ENCODE results near the gene GAK.

GAK gene

GRCh38 chr4:866761-867390 is 65.2 kb downstream of the GAK start:
- no peak for DNase-seq

GRCh38 chr4:866068-866760 is 65.9 kb downstream of the GAK start:
- no peak for DNase-seq

- DNase-seq = no peak
Observed at GRCh38 chr4:865572-865971, 66.5 kb downstream of the GAK start.

DNA sequence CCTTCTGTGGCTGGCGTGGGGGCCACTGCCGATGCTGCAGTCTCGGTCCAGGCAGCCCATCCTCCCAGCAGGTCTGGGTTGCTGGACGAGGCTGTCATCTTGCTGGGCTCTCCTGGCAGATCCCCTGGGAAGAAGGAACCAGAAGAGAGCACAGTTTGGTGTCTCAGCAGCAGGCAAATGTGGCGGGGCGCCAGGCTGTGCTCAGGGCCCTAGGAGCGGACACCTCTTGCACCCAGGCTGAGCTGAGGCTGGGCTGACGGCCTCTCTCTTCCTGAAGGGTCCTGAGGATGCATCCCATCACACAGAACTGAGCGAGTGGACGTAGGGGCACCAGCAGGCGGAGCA is 67.0 kb downstream of the GAK start:
- DNase-seq = no peak

GRCh38 chr4:864456-865120 is 67.5 kb downstream of the GAK start:
- no peak for DNase-seq

DNA sequence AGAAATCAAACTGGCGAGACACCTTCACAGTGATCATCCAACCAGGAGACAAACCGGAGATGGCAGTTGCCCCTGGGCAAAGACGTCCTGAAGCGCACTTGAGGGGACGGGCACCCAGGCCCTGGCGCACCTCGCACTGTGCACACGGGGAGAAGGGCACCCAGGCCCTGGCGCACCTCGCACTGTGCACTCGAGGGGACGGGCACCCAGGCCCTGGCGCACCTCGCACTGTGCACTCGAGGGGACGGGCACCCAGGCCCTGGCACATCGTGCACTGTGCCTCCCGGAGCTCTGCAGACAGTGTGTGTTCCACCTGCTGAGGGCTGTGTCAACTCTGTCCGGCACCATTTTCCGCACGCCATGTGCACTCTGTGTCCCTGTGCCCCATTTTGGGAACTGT is 71.6 kb downstream of the GAK start:
- no peak for DNase-seq

DNA sequence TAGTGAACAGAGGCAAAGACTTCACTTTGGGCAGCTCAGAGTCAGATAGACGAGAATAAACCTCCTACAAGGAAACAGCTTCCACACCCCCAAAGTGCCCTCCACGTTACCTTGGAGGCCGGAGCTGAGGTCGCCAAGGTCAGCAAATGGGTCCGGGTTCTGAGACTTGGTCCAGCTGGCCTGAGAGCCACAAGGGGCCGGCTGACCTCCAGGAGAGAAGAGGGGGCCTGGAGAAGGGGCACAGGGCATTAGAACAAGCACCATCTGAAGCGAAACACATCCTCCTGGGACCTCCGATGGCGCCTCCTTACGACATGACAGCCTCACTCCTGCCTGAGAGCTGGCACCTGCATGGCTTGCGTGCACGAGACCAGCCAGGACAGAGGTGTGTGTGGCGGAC is 72.6 kb downstream of the GAK start:
- DNase-seq = no peak

- DNase-seq = no peak
Observed at GRCh38 chr4:858831-859451, 73.2 kb downstream of the GAK start.

- no peak for DNase-seq
Observed at GRCh38 chr4:858041-858481, 74.1 kb downstream of the GAK start.

DNA sequence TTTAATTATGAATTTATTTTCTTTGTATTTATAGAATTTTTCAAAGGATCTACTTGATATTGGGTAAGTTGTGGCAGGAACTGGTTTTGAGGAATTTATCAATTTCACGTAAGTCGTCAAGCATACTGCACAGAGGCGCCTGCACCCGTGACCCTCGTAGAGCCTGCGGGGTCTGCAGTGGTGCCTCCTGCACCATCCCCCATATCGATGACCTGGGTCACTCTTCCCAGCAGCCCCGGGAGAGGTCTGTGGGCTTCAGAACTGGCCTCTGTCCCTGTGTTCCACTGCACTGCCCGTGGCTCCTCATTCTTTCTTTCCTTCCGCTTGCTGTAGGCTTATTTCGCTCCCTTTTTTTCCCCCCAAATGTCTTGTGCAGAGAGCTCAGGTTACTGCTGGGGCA is 74.7 kb downstream of the GAK start:
- no peak for DNase-seq

DNA sequence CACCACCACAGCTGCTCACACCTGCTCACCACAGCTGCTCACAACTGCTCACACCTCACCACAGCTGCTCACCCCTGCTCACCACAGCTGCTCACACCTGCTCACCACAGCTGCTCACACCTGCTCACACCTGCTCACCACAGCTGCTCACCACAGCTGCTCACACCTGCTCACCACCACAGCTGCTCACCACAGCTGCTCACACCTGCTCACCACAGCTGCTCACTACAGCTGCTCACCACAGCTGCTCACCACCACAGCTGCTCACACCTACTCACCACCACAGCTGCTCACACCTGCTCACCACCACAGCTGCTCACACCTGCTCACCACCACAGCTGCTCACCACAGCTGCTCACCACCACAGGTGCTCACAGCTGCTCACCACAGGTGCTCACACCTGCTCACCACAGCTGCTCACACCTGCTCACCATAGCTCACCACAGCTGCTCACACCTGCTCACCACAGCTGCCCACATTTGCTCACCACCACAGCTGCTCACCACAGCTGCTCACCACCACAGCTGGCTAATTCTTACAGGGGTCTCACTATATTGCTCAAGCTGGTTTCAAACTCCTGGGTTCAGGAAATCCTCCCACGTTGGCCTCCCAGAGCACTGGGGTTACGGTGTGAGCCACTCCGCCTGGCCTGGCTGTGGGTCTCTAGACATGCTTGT is 75.8 kb downstream of the GAK start:
- no peak for DNase-seq

DNA sequence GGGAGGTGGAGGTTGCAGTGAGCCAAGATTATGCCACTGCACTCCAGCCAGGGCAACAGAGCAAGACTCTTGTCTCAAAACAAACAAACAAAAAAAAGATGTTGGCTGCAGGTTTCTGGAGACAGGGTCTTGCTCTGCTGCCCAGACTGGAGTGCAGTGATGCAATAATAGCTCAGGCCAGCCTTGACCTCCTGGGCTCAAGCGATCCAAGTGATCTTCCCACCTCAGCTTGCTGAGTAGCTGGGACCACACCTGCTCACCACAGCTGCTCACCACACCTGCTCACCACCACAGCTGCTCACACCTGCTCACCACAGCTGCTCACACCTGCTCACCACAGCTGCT is 76.3 kb downstream of the GAK start:
- no peak for DNase-seq

- no peak for DNase-seq
Observed at GRCh38 chr4:854356-854755, 77.8 kb downstream of the GAK start.

DNA sequence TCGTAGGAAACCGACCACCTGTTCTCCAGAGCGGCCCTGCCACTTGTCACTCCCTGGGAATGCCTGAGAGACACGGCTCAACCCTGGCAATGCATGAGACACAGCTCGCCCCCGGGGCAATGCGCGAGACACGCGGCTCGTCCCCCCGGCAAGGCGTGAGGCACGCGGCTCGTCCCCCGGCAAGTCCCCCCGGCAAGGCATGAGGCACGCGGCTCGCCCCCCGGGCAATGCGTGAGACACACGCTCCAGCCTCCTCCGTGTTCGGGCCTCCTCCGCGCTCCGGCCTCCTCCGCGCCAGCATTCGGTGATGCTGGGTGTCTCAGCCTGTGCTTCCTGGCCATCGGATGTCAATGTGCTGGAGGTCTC is 78.7 kb downstream of the GAK start:
- no peak for DNase-seq

DNA sequence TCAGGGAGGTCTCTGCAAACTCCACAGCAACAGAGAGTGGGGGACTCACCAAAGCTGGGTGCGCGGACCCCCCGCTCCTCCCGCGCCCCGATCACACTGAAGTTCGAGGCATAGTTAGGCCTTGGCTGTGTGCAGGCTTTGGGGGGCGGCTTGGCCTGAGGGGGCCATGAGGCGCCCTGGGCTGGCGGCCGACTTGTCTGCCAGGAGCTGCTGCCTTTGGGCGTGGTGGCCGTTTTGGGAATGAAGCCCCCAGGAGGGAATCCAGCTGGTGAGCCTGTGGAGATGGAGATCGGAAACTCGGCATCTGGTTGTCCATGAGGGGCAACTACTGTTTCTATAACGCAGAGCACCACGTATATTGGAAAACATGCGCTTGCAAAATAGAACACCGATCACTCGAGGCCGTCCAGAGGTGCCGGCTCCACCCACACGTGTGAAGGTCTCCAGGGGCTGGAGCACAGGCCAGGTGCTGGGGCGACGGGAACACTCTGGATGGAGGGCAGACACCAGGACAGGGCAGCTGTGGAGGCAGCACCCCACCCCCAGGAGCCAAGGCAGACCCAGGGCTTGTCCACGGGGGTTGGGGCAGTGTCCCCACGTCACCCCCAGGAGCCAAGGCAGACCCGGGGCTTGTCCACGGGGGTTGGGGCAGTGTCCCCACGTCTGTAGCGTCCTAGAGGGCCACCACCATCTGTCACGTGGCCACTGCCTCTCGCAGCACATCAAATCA is 80.2 kb downstream of the GAK start:
- DNase-seq = no peak

- no peak for DNase-seq
Observed at GRCh38 chr4:850323-850945, 81.7 kb downstream of the GAK start.

GRCh38 chr4:849478-850175 is 82.5 kb downstream of the GAK start:
- no peak for DNase-seq

GRCh38 chr4:848803-849477 is 83.2 kb downstream of the GAK start:
- DNase-seq = no peak

- DNase-seq = no peak
Observed at GRCh38 chr4:848307-848691, 83.8 kb downstream of the GAK start.

DNA sequence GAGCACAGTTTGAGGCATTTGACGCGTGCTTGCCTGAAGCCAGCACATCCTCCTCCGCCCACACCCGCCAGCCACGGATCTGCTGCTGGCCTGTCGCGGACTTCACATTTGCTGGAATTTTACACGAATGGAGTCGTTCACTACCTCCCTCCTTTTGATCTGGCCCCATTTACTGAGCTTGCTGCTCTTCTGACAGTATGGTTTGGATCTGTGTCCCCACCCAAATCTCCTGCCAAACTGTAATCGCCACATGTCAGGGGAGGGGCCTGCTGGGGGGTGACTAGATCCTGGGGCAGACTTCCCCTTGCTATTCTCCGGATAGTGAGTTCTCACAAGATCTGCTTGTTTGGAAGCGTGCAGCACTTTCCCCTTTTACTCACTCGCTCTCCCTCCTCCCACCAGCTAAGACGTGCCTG is 86.3 kb downstream of the GAK start:
- DNase-seq = peak; percentile 23

DNA sequence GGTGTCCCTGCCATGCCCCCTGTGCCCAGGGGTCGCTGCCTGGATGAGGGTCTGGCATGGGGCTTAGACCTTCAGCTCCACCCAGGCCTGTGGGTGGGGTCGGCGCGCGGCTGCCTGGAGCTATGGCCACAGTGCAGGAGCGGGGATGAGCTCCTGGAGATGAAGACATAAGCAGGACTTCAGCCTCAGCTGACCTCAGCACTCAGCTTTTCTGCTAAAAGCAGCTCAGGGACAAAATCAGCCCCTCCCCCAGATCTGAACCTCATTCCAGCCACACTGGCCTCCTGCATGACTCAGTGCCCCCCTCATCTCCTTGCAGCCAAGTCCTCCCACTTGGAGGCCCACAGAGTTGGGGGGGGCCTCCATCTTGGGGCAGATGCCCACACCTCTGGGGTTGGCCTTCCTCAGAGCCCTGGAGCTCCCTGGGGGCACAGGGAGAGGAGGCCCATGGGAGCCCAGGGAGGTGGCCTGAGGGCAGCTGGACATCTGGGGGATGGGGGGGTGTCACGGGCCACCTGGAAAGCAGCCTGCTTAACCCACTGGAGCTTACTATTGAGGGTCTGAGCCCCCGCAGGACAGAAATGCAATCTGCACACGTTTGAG is 86.8 kb downstream of the GAK start:
- DNase-seq = peak; percentile 64

Measured in EL (cell line).